Activated B cell treated with CpG ODN at 0.5 μM for 24 hours (primary cell): ENCODE data around the gene C16orf74. TPM values are rescaled to one million over a fixed set of nuclear protein-coding genes. Genes with fewer than 3 reads are reported as not detected.

Experiments used
- ATAC-seq: fragments of 200-7000 bp; cut with Tn5 transposase; one replicate; pipeline ENCODE4 v1.10.0; 2021; ENCODE audit warnings: low read depth, mild to moderate bottlenecking, moderate library complexity
- CTCF ChIA-PET: fragments of 350-600 bp; sonication (Branson Sonifier 250); formaldehyde crosslinking; loops from one replicate; lab custom pipeline; 2021; ENCODE audit warnings: antibody characterized with exemption; lab: Charles Lee
- POLR2A ChIA-PET: fragments of 350-600 bp; sonication (Branson Sonifier 250); formaldehyde crosslinking; loops from one replicate; lab custom pipeline; 2021; ENCODE audit warnings: antibody characterized with exemption; lab: Charles Lee
- DNase-seq: peaks from one replicate; pipeline ENCODE4 v3.0.0; 2022
- H3K27ac Mint-ChIP-seq: one replicate; pipeline ENCODE4 v1.8.0; 2020; ENCODE audit warnings: mixed read lengths
- H3K27me3 Mint-ChIP-seq: one replicate; pipeline ENCODE4 v1.8.0; 2021; ENCODE audit warnings: mixed read lengths
- H3K36me3 Mint-ChIP-seq: one replicate; pipeline ENCODE4 v1.8.0; 2021; ENCODE audit warnings: low read depth, mixed read lengths
- H3K4me1 Mint-ChIP-seq: one replicate; pipeline ENCODE4 v1.8.0; 2021; ENCODE audit warnings: mixed read lengths
- H3K4me3 Mint-ChIP-seq: one replicate; pipeline ENCODE4 v1.8.0; 2020; ENCODE audit warnings: mild to moderate bottlenecking, mixed read lengths
- H3K9me3 Mint-ChIP-seq: one replicate; pipeline ENCODE4 v1.8.0; 2020; ENCODE audit warnings: mixed read lengths
- CTCF ChIP-seq: fragments of 200-600 bp; IDR thresholded peaks from one replicate; pipeline ENCODE4 v1.8.0; 2022; ENCODE audit warnings: antibody characterized with exemption, mild to moderate bottlenecking
- intact Hi-C: fragments of 100-400 bp; cut with micrococcal nuclease; formaldehyde crosslinking; loops from one replicate; pipeline ENCODE4 v1.15.1; 2024
- total RNA-seq: library from RNA; stranded (reverse); gene quantifications from 2 replicates; pipeline ENCODE4 v1.2.3, GENCODE V29; 2022

C16orf74 gene
- total RNA-seq, 1 donor from 2014 or later = 18.3 TPM

- no peaks in the 10 kb centered on the region for H3K27me3 Mint-ChIP-seq
- intact Hi-C loops = loop anchor here (1.0 kb wide), 3 partner anchors 58 to 356 kb away; no protein-coding TSS in a partner anchor
- ATAC-seq = peak; percentile 97
These were observed 90.9 kb downstream of the C16orf74 start for GRCh38 chr16:85659805-85660511.

GRCh38 chr16:85659336-85659735 lies 91.6 kb downstream of the C16orf74 start:
- DNase-seq (no peak), ATAC-seq (no peak)
- ChIA-PET CTCF (interaction anchor here (1.0 to 4.9 kb wide), 9 partner anchors 9 to 162 kb away, joined by 3 to 22 read pairs (median 6); no protein-coding TSS in a partner anchor), POLR2A (interaction anchor here (0.6 kb wide), 1 partner anchor 44 kb away, joined by 3 read pairs; no protein-coding TSS in a partner anchor)
- no peak for TF ChIP-seq CTCF
- intact Hi-C loops = loop anchor here (1.0 kb wide), 3 partner anchors 59 to 357 kb away; no protein-coding TSS in a partner anchor
- Mint-ChIP-seq H3K9me3 (no peaks in the 10 kb centered on the region), H3K4me1 (no peaks in the 10 kb centered on the region), H3K27ac (peak overlapping the region; percentile 67), H3K27me3 (no peaks in the 10 kb centered on the region), H3K4me3 (no peak overlapping the region), H3K36me3 (peaks cover 77% of the 10 kb centered on the region)

More at GRCh38 chr16:85659805-85660511, 90.9 kb downstream of the C16orf74 start:
- H3K27ac Mint-ChIP-seq = peak overlapping the region; percentile 67
- H3K9me3 Mint-ChIP-seq = no peaks in the 10 kb centered on the region
- ChIA-PET CTCF (interaction anchor here (0.9 to 4.9 kb wide), 12 partner anchors 9 to 161 kb away, joined by 3 to 22 read pairs (median 5); no protein-coding TSS in a partner anchor), POLR2A (interaction anchor here (0.6 kb wide), 1 partner anchor 43 kb away, joined by 3 read pairs; no protein-coding TSS in a partner anchor)
- H3K36me3 Mint-ChIP-seq = peaks cover 78% of the 10 kb centered on the region
- H3K4me1 Mint-ChIP-seq = no peaks in the 10 kb centered on the region
- H3K4me3 Mint-ChIP-seq = no peak overlapping the region
- DNase-seq = peak; percentile 70
- TF ChIP-seq CTCF = no peak

DNA sequence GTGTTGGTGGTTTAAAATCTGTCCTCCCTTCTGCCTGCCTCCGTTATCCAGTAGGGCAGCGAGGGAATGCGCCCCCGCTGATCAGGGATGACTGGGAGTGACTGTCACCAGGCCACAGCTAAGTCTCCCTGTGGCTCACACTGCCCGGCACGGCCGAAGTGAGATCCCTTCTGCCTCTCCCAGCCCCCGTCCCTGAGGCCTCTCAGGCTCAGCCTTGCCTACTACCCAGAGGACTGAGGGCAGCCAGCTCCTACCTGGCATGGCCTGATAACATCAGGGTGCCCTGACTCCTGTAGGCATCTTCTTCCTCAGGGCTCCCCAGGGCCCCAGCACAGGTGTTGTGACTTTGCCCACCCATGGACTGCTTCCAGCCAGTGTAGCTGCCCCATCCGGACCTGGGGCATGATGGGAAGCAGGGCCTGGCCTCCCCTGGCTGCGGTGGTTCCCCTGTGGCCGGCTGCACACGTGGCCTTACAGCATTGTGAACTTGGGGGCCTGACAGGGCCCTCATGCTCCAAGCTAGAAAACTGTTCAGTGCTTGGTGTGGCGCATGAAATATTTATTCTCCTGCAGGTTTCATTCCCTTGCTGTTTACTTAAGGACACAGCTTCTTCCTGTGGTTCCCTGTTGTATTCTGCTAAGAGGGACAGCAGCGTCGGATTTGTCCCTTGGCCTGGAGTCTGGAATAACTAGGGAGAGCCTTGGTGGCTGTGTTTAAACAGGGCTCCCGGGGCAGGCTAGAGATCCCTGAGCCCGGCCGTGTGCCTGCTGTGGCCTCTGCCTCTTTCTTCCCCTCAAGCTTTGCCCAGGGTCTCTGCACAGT lies 92.2 kb downstream of the C16orf74 start:
- Mint-ChIP-seq H3K27ac (no peak overlapping the region), H3K4me3 (no peak overlapping the region)
- TF ChIP-seq CTCF = no peak

DNA sequence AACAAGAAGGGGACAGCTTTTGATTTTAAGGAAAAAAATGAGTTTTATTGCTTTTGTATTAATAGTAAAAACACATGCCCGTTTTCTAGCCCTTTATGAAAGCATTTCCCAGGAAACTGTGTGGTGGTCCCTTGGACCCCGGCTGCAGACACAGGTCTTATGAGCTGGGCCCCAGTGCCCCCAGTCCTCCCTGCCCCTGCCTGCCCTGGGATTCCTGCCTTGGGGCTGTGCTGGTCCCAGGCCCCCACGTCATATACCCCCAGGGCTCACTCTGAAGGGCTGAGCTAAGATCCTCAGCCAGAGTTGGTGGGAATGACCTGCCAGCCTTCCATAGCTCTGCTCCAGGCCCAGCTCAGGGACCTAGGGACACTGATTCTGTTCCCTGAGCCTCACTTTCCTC lies 92.9 kb downstream of the C16orf74 start:
- Mint-ChIP-seq H3K4me3 (no peak overlapping the region), H3K9me3 (no peaks in the 10 kb centered on the region), H3K27me3 (no peaks in the 10 kb centered on the region), H3K36me3 (peaks cover 69% of the 10 kb centered on the region), H3K4me1 (no peaks in the 10 kb centered on the region), H3K27ac (no peak overlapping the region)
- TF ChIP-seq CTCF = no peak
- CTCF ChIA-PET = interaction anchor here (1.0 to 4.9 kb wide), 3 partner anchors 27 to 860 kb away, joined by 3 to 22 read pairs (median 3); no protein-coding TSS in a partner anchor
- no peak for DNase-seq
- no peak for ATAC-seq
- intact Hi-C loops = no loop called here
- POLR2A ChIA-PET = no interaction called here

More for the DNA sequence above, 92.2 kb downstream of the C16orf74 start:
- POLR2A ChIA-PET = no interaction called here
- H3K4me1 Mint-ChIP-seq = no peaks in the 10 kb centered on the region
- H3K27me3 Mint-ChIP-seq = no peaks in the 10 kb centered on the region
- DNase-seq (no peak), ATAC-seq (no peak)
- peaks cover 76% of the 10 kb centered on the region for H3K36me3 Mint-ChIP-seq
- intact Hi-C loops = loop anchor here (1.0 kb wide), 3 partner anchors 60 to 358 kb away; no protein-coding TSS in a partner anchor
- CTCF ChIA-PET = interaction anchor here (1.0 to 4.9 kb wide), 11 partner anchors 8 to 859 kb away, joined by 3 to 22 read pairs (median 4); no protein-coding TSS in a partner anchor
- H3K9me3 Mint-ChIP-seq = no peaks in the 10 kb centered on the region

Other genes with a start within 250 kb of the C16orf74 start
- gene GSE1, start 137.8 kb downstream of the C16orf74 start, total RNA-seq = 37.8 and 48.3 TPM in 2 replicates
- gene GINS2, start 62.1 kb downstream of the C16orf74 start, total RNA-seq = 6.0 and 6.8 TPM in 2 replicates
- 27.8 and 29.0 TPM in 2 replicates for gene EMC8, start 48.4 kb upstream of the C16orf74 start, total RNA-seq
- gene COX4I1, start 48.6 kb upstream of the C16orf74 start, total RNA-seq = 578 TPM in 2 replicates
- 234 and 248 TPM in 2 replicates for gene IRF8, start 148.1 kb upstream of the C16orf74 start, total RNA-seq